HepG2 (cell line): ENCODE data around the gene PPIL6. TPM values are rescaled to one million over a fixed set of nuclear protein-coding genes. Genes with fewer than 3 reads are reported as not detected.

Experiments used
- CHCHD3 ChIP-seq: sonication (generic); formaldehyde crosslinking; IDR thresholded peaks from 2 replicates; pipeline ENCODE4 v1.8.0; 2022; ENCODE audit warnings: mild to moderate bottlenecking, missing genetic modification reagents, moderate library complexity
- GATA4 ChIP-seq: sonication (generic); IDR thresholded peaks from 2 replicates; pipeline ENCODE4 v1.6.1; 2016; ENCODE audit warnings: antibody characterized with exemption, low read depth, borderline replicate concordance
- HIVEP1 ChIP-seq: sonication (generic); formaldehyde crosslinking; IDR thresholded peaks from 2 replicates; pipeline ENCODE4 v1.4.0; 2020; ENCODE audit warnings: mild to moderate bottlenecking, missing genetic modification reagents
- KLF16 ChIP-seq, 2 experiments: sonication (generic) in 1 of 2; formaldehyde crosslinking in 1 of 2; IDR thresholded peaks; 2 replicates each; pipeline versions ENCODE4 v1.6.1 to v1.8.0; 2016 to 2023; ENCODE audit warnings: missing genetic modification reagents in 2 of 2, missing compliant biosample characterization in 1 of 2
- PRPF4 ChIP-seq: fragments of 200-400 bp; formaldehyde crosslinking; IDR thresholded peaks from 2 replicates; pipeline ENCODE4 v1.6.1; 2016; ENCODE audit warnings: low read length, low read depth; ENCODE audit not compliant: poor library complexity, severe bottlenecking
- YY1 ChIP-seq: IDR thresholded peaks from 2 replicates; pipeline ENCODE4 v1.6.1; 2011; ENCODE audit warnings: low read length, low read depth, moderate library complexity, mild to moderate bottlenecking; ENCODE audit not compliant: insufficient read depth, insufficient replicate concordance
- ZBTB44 ChIP-seq: sonication (generic); formaldehyde crosslinking; IDR thresholded peaks from 2 replicates; pipeline ENCODE4 v1.4.0; 2020; ENCODE audit warnings: missing genetic modification reagents
- ZFX ChIP-seq: sonication (generic); formaldehyde crosslinking; IDR thresholded peaks from 2 replicates; pipeline ENCODE4 v1.4.0; 2020; ENCODE audit warnings: mild to moderate bottlenecking, low read depth, missing genetic modification reagents, moderate library complexity
- ZNF224 ChIP-seq: sonication (generic); formaldehyde crosslinking; IDR thresholded peaks from 2 replicates; pipeline ENCODE4 v1.5.0; 2020; ENCODE audit warnings: mild to moderate bottlenecking, missing genetic modification reagents
- ZNF607 ChIP-seq: sonication (generic); formaldehyde crosslinking; IDR thresholded peaks from 2 replicates; pipeline ENCODE4 v1.5.1; 2020; ENCODE audit warnings: missing genetic modification reagents, mild to moderate bottlenecking, borderline replicate concordance
- ZNF737 ChIP-seq: sonication (generic); formaldehyde crosslinking; IDR thresholded peaks from 2 replicates; pipeline ENCODE4 v1.5.0; 2020; ENCODE audit warnings: missing genetic modification reagents, mild to moderate bottlenecking, borderline replicate concordance
- polyA plus RNA-seq, 8 experiments: library from polyadenylated mRNA; depleted of rRNA in 3 of 8; stranded (reverse) in 7 of 8; unstranded in 1 of 8; fragments of >200 nt; fragmentation: Illumina TruSeq in 4 of 8; extraction: Trizol in 4 of 8; gene quantifications; 2 replicates each; pipeline versions ENCODE4 v1.2.1 to v1.2.3, GENCODE V29; 2011 to 2016; ENCODE audit warnings: low read depth in 4 of 8, missing spikeins in 1 of 8, mixed read lengths in 1 of 8; ENCODE audit not compliant: insufficient read depth in 1 of 8
- total RNA-seq, 5 experiments: library from RNA; depleted of rRNA; stranded (reverse); fragments of >200 nt; fragmentation: Illumina TruSeq; extraction: Trizol; gene quantifications; 2 replicates each; pipeline ENCODE4 v1.2.3, GENCODE V29; 2016; ENCODE audit warnings: low read depth in 1 of 5
- TF ChIP-seq, protein P1 (sequence below): sonication (generic); formaldehyde crosslinking; IDR thresholded peaks from 2 replicates; pipeline ENCODE4 v1.9.0; 2021; ENCODE audit warnings: missing genetic modification reagents, mild to moderate bottlenecking, borderline replicate concordance
- TF ChIP-seq, protein P2 (sequence below): sonication (generic); formaldehyde crosslinking; IDR thresholded peaks from 2 replicates; pipeline ENCODE4 v1.4.0; 2020; ENCODE audit warnings: low read depth, mild to moderate bottlenecking, missing genetic modification reagents
- TF ChIP-seq, protein P3 (sequence below): IDR thresholded peaks from 2 replicates; pipeline ENCODE4 v1.6.1; 2016; ENCODE audit warnings: low read depth, missing genetic modification reagents, missing compliant biosample characterization
- TF ChIP-seq, protein P4 (sequence below): sonication (generic); formaldehyde crosslinking; IDR thresholded peaks from 2 replicates; pipeline ENCODE4 v1.8.0; 2022; ENCODE audit warnings: missing genetic modification reagents, mild to moderate bottlenecking, moderate library complexity, borderline replicate concordance

The PPIL6 gene
- total and polyA plus RNA-seq, 2 of the 13 experiments (the other 11 are each of a cell fraction or from before 2014, with no cell fraction given): 0.22 to 0.46 TPM

- TF ChIP-seq, protein P1, sequence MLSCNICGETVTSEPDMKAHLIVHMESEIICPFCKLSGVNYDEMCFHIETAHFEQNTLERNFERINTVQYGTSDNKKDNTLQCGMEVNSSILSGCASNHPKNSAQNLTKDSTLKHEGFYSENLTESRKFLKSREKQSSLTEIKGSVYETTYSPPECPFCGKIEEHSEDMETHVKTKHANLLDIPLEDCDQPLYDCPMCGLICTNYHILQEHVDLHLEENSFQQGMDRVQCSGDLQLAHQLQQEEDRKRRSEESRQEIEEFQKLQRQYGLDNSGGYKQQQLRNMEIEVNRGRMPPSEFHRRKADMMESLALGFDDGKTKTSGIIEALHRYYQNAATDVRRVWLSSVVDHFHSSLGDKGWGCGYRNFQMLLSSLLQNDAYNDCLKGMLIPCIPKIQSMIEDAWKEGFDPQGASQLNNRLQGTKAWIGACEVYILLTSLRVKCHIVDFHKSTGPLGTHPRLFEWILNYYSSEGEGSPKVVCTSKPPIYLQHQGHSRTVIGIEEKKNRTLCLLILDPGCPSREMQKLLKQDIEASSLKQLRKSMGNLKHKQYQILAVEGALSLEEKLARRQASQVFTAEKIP (CRISPR knock-in tag): no peak
- TF ChIP-seq ZNF224 (CRISPR knock-in tag) (no peak; the same call in 1 of the 2 replicates), ZFX (CRISPR knock-in tag) (peak; percentile 74), YY1 (peak; percentile 91), PRPF4 (no peak), KLF16 (CRISPR knock-in tag; IDR thresholded peaks at IDR 0.05) (no peak), CHCHD3 (CRISPR knock-in tag) (peak; percentile 59; the same call in 1 of the 2 replicates), ZBTB44 (CRISPR knock-in tag) (no peak), HIVEP1 (CRISPR knock-in tag) (no peak), ZNF737 (CRISPR knock-in tag) (no peak), GATA4 (peak; percentile 62; the same call in 1 of the 2 replicates), ZNF607 (CRISPR knock-in tag) (peak; percentile 80; the same call in 1 of the 2 replicates)
- TF ChIP-seq, protein P2, sequence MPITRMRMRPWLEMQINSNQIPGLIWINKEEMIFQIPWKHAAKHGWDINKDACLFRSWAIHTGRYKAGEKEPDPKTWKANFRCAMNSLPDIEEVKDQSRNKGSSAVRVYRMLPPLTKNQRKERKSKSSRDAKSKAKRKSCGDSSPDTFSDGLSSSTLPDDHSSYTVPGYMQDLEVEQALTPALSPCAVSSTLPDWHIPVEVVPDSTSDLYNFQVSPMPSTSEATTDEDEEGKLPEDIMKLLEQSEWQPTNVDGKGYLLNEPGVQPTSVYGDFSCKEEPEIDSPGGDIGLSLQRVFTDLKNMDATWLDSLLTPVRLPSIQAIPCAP: no peak
- TF ChIP-seq, protein P3, sequence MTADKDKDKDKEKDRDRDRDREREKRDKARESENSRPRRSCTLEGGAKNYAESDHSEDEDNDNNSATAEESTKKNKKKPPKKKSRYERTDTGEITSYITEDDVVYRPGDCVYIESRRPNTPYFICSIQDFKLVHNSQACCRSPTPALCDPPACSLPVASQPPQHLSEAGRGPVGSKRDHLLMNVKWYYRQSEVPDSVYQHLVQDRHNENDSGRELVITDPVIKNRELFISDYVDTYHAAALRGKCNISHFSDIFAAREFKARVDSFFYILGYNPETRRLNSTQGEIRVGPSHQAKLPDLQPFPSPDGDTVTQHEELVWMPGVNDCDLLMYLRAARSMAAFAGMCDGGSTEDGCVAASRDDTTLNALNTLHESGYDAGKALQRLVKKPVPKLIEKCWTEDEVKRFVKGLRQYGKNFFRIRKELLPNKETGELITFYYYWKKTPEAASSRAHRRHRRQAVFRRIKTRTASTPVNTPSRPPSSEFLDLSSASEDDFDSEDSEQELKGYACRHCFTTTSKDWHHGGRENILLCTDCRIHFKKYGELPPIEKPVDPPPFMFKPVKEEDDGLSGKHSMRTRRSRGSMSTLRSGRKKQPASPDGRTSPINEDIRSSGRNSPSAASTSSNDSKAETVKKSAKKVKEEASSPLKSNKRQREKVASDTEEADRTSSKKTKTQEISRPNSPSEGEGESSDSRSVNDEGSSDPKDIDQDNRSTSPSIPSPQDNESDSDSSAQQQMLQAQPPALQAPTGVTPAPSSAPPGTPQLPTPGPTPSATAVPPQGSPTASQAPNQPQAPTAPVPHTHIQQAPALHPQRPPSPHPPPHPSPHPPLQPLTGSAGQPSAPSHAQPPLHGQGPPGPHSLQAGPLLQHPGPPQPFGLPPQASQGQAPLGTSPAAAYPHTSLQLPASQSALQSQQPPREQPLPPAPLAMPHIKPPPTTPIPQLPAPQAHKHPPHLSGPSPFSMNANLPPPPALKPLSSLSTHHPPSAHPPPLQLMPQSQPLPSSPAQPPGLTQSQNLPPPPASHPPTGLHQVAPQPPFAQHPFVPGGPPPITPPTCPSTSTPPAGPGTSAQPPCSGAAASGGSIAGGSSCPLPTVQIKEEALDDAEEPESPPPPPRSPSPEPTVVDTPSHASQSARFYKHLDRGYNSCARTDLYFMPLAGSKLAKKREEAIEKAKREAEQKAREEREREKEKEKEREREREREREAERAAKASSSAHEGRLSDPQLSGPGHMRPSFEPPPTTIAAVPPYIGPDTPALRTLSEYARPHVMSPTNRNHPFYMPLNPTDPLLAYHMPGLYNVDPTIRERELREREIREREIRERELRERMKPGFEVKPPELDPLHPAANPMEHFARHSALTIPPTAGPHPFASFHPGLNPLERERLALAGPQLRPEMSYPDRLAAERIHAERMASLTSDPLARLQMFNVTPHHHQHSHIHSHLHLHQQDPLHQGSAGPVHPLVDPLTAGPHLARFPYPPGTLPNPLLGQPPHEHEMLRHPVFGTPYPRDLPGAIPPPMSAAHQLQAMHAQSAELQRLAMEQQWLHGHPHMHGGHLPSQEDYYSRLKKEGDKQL (CRISPR knock-in tag): no peak
- TF ChIP-seq, protein P4, sequence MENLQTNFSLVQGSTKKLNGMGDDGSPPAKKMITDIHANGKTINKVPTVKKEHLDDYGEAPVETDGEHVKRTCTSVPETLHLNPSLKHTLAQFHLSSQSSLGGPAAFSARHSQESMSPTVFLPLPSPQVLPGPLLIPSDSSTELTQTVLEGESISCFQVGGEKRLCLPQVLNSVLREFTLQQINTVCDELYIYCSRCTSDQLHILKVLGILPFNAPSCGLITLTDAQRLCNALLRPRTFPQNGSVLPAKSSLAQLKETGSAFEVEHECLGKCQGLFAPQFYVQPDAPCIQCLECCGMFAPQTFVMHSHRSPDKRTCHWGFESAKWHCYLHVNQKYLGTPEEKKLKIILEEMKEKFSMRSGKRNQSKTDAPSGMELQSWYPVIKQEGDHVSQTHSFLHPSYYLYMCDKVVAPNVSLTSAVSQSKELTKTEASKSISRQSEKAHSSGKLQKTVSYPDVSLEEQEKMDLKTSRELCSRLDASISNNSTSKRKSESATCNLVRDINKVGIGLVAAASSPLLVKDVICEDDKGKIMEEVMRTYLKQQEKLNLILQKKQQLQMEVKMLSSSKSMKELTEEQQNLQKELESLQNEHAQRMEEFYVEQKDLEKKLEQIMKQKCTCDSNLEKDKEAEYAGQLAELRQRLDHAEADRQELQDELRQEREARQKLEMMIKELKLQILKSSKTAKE (CRISPR knock-in tag): peak; percentile 66; the same call in 1 of the 2 replicates
Observed at GRCh38 chr6:109381747-109382575, 58.5 kb downstream of the PPIL6 start, which contains the start of gene CD164 (continued).
